ENCODE data around the gene RHAG.

The RHAG gene

DNA sequence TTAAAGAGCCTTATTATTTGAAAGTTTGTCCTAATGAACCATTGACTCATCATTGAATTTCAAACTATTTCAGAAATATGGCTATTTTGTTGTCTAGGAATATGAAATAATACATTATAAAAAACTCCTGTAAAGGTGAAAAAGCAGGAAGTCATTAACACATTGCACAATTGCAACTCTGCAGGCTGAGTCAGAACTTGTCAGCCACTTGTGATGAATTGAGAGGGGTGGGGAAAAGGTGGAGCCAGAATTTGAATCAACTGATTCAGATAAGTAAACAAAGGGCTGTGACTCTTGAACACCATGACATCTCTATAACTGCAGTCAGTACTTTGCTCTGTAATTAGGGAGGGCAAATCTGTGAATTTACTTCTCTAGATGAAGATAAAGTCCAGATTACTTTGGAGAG lies 80.2 kb downstream of the RHAG start (continued):
- TF ChIP-seq ZNF354C (tag by site-specific recombination; IDR thresholded peaks at IDR 0.05; ENCODE audit: borderline replicate concordance, low read depth) (no peak), ZFP69B (tag by site-specific recombination; IDR thresholded peaks at IDR 0.05) (no peak), FEZF1 (tag by site-specific recombination; IDR thresholded peaks at IDR 0.05) (no peak), ZNF23 (tag by site-specific recombination; IDR thresholded peaks at IDR 0.05; ENCODE audit: borderline replicate concordance) (no peak), ZNF394 (tag by site-specific recombination; IDR thresholded peaks at IDR 0.05; ENCODE audit: borderline replicate concordance) (no peak), ZNF514 (tag by site-specific recombination; IDR thresholded peaks at IDR 0.05) (no peak), ZNF600 (tag by site-specific recombination; IDR thresholded peaks at IDR 0.05) (no peak), YY1 (tag by site-specific recombination; IDR thresholded peaks at IDR 0.05) (no peak), ZNF701 (tag by site-specific recombination; IDR thresholded peaks at IDR 0.05) (no peak), ZNF214 (tag by site-specific recombination; IDR thresholded peaks at IDR 0.05; ENCODE audit: borderline replicate concordance) (no peak), HOXD13 (CRISPR knock-in tag; IDR thresholded peaks at IDR 0.05; ENCODE audit: borderline replicate concordance) (no peak), ZNF292 (tag by site-specific recombination; IDR thresholded peaks at IDR 0.05; ENCODE audit: borderline replicate concordance, low read depth) (no peak), ZNF157 (tag by site-specific recombination; IDR thresholded peaks at IDR 0.05) (no peak), ZNF623 (tag by site-specific recombination; IDR thresholded peaks at IDR 0.05) (no peak), ZNF10 (tag by site-specific recombination; IDR thresholded peaks at IDR 0.05) (0 out of 2 replicates have a peak, but pooled peaks have one; percentile 14), MYNN (tag by site-specific recombination; IDR thresholded peaks at IDR 0.05; ENCODE audit: borderline replicate concordance) (no peak), ZNF146 (tag by site-specific recombination; IDR thresholded peaks at IDR 0.05) (no peak), KLF1 (tag by site-specific recombination; IDR thresholded peaks at IDR 0.05) (peak; percentile 79), HOXC10 (CRISPR knock-in tag; IDR thresholded peaks at IDR 0.05) (no peak), ZNF510 (tag by site-specific recombination; IDR thresholded peaks at IDR 0.05; ENCODE audit: insufficient replicate concordance) (no peak), ZNF335 (tag by site-specific recombination; conservative IDR thresholded peaks at IDR 0.05) (no peak)
- TF ChIP-seq, protein P1, sequence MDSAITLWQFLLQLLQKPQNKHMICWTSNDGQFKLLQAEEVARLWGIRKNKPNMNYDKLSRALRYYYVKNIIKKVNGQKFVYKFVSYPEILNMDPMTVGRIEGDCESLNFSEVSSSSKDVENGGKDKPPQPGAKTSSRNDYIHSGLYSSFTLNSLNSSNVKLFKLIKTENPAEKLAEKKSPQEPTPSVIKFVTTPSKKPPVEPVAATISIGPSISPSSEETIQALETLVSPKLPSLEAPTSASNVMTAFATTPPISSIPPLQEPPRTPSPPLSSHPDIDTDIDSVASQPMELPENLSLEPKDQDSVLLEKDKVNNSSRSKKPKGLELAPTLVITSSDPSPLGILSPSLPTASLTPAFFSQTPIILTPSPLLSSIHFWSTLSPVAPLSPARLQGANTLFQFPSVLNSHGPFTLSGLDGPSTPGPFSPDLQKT (IDR thresholded peaks at IDR 0.05; ENCODE audit: borderline replicate concordance, low read depth, low read length), result no peak
- TF ChIP-seq, protein P2, sequence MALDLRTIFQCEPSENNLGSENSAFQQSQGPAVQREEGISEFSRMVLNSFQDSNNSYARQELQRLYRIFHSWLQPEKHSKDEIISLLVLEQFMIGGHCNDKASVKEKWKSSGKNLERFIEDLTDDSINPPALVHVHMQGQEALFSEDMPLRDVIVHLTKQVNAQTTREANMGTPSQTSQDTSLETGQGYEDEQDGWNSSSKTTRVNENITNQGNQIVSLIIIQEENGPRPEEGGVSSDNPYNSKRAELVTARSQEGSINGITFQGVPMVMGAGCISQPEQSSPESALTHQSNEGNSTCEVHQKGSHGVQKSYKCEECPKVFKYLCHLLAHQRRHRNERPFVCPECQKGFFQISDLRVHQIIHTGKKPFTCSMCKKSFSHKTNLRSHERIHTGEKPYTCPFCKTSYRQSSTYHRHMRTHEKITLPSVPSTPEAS (tag by site-specific recombination; IDR thresholded peaks at IDR 0.05), result no peak
- TF ChIP-seq, protein P3, sequence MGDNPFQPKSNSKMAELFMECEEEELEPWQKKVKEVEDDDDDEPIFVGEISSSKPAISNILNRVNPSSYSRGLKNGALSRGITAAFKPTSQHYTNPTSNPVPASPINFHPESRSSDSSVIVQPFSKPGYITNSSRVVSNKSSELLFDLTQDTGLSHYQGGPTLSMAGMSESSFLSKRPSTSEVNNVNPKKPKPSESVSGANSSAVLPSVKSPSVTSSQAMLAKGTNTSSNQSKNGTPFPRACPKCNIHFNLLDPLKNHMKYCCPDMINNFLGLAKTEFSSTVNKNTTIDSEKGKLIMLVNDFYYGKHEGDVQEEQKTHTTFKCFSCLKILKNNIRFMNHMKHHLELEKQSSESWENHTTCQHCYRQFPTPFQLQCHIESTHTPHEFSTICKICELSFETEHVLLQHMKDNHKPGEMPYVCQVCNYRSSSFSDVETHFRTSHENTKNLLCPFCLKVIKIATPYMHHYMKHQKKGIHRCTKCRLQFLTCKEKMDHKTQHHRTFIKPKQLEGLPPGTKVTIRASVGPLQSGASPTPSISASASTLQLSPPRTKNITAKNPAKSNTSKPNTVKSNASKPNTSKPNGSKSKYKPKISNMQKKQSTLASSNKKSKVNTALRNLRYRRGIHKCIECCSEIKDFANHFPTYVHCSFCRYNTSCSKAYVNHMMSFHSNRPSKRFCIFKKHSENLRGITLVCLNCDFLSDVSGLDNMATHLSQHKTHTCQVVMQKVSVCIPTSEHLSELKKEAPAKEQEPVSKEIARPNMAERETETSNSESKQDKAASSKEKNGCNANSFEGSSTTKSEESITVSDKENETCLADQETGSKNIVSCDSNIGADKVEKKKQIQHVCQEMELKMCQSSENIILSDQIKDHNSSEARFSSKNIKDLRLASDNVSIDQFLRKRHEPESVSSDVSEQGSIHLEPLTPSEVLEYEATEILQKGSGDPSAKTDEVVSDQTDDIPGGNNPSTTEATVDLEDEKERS (tag by site-specific recombination; IDR thresholded peaks at IDR 0.05), result no peak
- TF ChIP-seq, protein P4, sequence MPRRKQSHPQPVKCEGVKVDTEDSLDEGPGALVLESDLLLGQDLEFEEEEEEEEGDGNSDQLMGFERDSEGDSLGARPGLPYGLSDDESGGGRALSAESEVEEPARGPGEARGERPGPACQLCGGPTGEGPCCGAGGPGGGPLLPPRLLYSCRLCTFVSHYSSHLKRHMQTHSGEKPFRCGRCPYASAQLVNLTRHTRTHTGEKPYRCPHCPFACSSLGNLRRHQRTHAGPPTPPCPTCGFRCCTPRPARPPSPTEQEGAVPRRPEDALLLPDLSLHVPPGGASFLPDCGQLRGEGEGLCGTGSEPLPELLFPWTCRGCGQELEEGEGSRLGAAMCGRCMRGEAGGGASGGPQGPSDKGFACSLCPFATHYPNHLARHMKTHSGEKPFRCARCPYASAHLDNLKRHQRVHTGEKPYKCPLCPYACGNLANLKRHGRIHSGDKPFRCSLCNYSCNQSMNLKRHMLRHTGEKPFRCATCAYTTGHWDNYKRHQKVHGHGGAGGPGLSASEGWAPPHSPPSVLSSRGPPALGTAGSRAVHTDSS (tag by site-specific recombination; IDR thresholded peaks at IDR 0.05), result no peak
- TF ChIP-seq, protein P5, sequence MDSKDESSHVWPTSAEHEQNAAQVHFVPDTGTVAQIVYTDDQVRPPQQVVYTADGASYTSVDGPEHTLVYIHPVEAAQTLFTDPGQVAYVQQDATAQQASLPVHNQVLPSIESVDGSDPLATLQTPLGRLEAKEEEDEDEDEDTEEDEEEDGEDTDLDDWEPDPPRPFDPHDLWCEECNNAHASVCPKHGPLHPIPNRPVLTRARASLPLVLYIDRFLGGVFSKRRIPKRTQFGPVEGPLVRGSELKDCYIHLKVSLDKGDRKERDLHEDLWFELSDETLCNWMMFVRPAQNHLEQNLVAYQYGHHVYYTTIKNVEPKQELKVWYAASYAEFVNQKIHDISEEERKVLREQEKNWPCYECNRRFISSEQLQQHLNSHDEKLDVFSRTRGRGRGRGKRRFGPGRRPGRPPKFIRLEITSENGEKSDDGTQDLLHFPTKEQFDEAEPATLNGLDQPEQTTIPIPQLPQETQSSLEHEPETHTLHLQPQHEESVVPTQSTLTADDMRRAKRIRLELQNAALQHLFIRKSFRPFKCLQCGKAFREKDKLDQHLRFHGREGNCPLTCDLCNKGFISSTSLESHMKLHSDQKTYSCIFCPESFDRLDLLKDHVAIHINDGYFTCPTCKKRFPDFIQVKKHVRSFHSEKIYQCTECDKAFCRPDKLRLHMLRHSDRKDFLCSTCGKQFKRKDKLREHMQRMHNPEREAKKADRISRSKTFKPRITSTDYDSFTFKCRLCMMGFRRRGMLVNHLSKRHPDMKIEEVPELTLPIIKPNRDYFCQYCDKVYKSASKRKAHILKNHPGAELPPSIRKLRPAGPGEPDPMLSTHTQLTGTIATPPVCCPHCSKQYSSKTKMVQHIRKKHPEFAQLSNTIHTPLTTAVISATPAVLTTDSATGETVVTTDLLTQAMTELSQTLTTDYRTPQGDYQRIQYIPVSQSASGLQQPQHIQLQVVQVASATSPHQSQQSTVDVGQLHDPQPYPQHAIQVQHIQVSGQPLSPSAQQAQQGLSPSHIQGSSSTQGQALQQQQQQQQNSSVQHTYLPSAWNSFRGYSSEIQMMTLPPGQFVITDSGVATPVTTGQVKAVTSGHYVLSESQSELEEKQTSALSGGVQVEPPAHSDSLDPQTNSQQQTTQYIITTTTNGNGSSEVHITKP (tag by site-specific recombination; IDR thresholded peaks at IDR 0.05), result no peak
- TF ChIP-seq, protein P6, sequence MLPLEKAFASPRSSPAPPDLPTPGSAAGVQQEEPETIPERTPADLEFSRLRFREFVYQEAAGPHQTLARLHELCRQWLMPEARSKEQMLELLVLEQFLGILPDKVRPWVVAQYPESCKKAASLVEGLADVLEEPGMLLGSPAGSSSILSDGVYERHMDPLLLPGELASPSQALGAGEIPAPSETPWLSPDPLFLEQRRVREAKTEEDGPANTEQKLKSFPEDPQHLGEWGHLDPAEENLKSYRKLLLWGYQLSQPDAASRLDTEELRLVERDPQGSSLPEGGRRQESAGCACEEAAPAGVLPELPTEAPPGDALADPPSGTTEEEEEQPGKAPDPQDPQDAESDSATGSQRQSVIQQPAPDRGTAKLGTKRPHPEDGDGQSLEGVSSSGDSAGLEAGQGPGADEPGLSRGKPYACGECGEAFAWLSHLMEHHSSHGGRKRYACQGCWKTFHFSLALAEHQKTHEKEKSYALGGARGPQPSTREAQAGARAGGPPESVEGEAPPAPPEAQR (tag by site-specific recombination; IDR thresholded peaks at IDR 0.05), result no peak
- TF ChIP-seq, protein P7, sequence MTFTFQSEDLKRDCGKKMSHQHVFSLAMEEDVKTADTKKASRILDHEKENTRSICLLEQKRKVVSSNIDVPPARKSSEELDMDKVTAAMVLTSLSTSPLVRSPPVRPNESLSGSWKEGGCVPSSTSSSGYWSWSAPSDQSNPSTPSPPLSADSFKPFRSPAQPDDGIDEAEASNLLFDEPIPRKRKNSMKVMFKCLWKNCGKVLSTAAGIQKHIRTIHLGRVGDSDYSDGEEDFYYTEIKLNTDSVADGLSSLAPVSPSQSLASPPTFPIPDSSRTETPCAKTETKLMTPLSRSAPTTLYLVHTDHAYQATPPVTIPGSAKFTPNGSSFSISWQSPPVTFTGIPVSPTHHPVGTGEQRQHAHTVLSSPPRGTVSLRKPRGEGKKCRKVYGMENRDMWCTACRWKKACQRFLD (tag by site-specific recombination; IDR thresholded peaks at IDR 0.05), result no peak

Measured in HEK293 (cell line).